LHCN-M2 (cell line): Measurements from ENCODE around the gene UBA7. TPM values are rescaled to one million over a fixed set of nuclear protein-coding genes. Genes with fewer than 3 reads are reported as not detected.

Source experiments
- total RNA-seq: library from RNA; depleted of rRNA; stranded (reverse); fragments of >200 nt; gene quantifications from 2 replicates; pipeline ENCODE4 v1.2.3, GENCODE V29; 2014; rRNA removed

Gene UBA7
- total RNA-seq, 1 experiment from 2014 or later = 26.2 TPM

Other genes starting within 250 kb of the UBA7 start
- gene APEH, start 139.6 kb downstream of the UBA7 start, total RNA-seq = 152 and 157 TPM in 2 replicates
- 7.5 and 7.7 TPM in 2 replicates for gene MST1, start 124.5 kb downstream of the UBA7 start, total RNA-seq
- gene RNF123, start 124.4 kb downstream of the UBA7 start, total RNA-seq = 19.6 and 21.2 TPM in 2 replicates
- gene AMIGO3, start 94.3 kb downstream of the UBA7 start, total RNA-seq = 1.9 and 2.3 TPM in 2 replicates
- gene GMPPB, start 90.0 kb downstream of the UBA7 start, total RNA-seq = 38.8 and 40.1 TPM in 2 replicates
- 22.1 and 26.6 TPM in 2 replicates for gene IP6K1, start 27.4 kb downstream of the UBA7 start, total RNA-seq
- not detected in 2 replicates for gene CDHR4, start 14.1 kb downstream of the UBA7 start, total RNA-seq
- 3.9 and 4.7 TPM in 2 replicates for gene INKA1, start 10.7 kb downstream of the UBA7 start, total RNA-seq
- gene TRAIP, start 42.6 kb upstream of the UBA7 start, total RNA-seq = 13.8 and 14.5 TPM in 2 replicates
- gene CAMKV, start 56.0 kb upstream of the UBA7 start, total RNA-seq = 0.06 TPM in 1 of 2 replicates, not detected in the other
- gene MST1R, start 89.9 kb upstream of the UBA7 start, total RNA-seq = 0.26 TPM in 1 of 2 replicates, not detected in the other
- gene MON1A, start 115.9 kb upstream of the UBA7 start, total RNA-seq = 16.8 and 20.5 TPM in 2 replicates
- 41.3 and 43.9 TPM in 2 replicates for gene RBM6, start 126.2 kb upstream of the UBA7 start, total RNA-seq